Bronchial epithelial cell (primary cell): Measurements from ENCODE around the gene PDSS2. TPM values are rescaled to one million over a fixed set of nuclear protein-coding genes. Genes with fewer than 3 reads are reported as not detected.
A peak's percentile ranks its signal among the peaks of the same experiment; 100 is the strongest.
"Not testable (repeated sequence)": the region's sequence is repeated elsewhere in the genome, so short reads cannot be mapped to it uniquely, and the experiment has no call there.

Experiments used
- DNase-seq: peaks from one replicate; pipeline ENCODE4 v3.0.0-alpha.2; 2010; ENCODE audit warnings: low read depth
- FAIRE-seq: peaks from 2 replicates; lab custom pipeline; 2011; peaks lifted over from hg19 to GRCh38; lab: Jason Lieb, UNC
- H3K27me3 ChIP-seq: 2 replicates; pipeline ENCODE4 v1.5.1; 2011; ENCODE audit warnings: low read length; ENCODE audit not compliant: control insufficient read depth, insufficient read depth
- H3K36me3 ChIP-seq: 2 replicates; pipeline ENCODE4 v1.5.1; 2011; ENCODE audit warnings: low read length; ENCODE audit not compliant: control insufficient read depth, insufficient read depth
- H3K4me3 ChIP-seq: 2 replicates; pipeline ENCODE4 v1.5.1; 2011; ENCODE audit warnings: mild to moderate bottlenecking, low read depth, low read length, control low read depth
- total RNA-seq: library from RNA; depleted of rRNA; stranded (reverse); fragments of >200 nt; gene quantifications from 2 replicates; pipeline ENCODE4 v1.2.1, GENCODE V29; 2014
- TF ChIP-seq, protein P1 (sequence below): IDR thresholded peaks from 2 replicates; pipeline ENCODE4 v1.5.1; 2011; ENCODE audit warnings: mild to moderate bottlenecking, moderate library complexity, low read length, control low read depth, inconsistent platforms; ENCODE audit not compliant: insufficient read depth, severe bottlenecking

Gene PDSS2
- total RNA-seq, 1 donor from 2014 or later, result 18.2 TPM

DNA sequence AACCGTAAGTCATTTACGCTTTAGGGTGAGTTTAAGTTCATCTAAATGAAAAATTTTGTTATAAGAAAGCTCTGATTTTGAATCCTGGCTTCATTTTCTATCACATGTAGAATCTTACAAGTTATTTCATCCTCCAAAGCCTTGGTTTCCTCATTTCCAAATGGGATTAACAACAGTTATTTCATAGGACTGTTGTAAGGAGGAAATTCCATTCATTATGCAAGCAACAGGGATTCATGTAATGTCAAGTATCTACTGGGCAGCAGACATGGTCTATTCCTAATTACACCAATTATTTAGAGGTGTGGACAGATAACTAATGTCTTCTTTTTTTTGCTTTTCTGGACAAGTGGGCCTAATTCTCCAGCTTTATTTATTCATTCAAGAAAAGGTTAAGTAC is 154.0 kb downstream of the PDSS2 start:
- Histone ChIP-seq H3K4me3 (no peak overlapping the region), H3K36me3 (no peaks in the 10 kb centered on the region), H3K27me3 (no peaks in the 10 kb centered on the region)
- peak; percentile 46 for DNase-seq
- FAIRE-seq, result no peak
- TF ChIP-seq, protein P1, sequence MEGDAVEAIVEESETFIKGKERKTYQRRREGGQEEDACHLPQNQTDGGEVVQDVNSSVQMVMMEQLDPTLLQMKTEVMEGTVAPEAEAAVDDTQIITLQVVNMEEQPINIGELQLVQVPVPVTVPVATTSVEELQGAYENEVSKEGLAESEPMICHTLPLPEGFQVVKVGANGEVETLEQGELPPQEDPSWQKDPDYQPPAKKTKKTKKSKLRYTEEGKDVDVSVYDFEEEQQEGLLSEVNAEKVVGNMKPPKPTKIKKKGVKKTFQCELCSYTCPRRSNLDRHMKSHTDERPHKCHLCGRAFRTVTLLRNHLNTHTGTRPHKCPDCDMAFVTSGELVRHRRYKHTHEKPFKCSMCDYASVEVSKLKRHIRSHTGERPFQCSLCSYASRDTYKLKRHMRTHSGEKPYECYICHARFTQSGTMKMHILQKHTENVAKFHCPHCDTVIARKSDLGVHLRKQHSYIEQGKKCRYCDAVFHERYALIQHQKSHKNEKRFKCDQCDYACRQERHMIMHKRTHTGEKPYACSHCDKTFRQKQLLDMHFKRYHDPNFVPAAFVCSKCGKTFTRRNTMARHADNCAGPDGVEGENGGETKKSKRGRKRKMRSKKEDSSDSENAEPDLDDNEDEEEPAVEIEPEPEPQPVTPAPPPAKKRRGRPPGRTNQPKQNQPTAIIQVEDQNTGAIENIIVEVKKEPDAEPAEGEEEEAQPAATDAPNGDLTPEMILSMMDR, result no peak

DNA sequence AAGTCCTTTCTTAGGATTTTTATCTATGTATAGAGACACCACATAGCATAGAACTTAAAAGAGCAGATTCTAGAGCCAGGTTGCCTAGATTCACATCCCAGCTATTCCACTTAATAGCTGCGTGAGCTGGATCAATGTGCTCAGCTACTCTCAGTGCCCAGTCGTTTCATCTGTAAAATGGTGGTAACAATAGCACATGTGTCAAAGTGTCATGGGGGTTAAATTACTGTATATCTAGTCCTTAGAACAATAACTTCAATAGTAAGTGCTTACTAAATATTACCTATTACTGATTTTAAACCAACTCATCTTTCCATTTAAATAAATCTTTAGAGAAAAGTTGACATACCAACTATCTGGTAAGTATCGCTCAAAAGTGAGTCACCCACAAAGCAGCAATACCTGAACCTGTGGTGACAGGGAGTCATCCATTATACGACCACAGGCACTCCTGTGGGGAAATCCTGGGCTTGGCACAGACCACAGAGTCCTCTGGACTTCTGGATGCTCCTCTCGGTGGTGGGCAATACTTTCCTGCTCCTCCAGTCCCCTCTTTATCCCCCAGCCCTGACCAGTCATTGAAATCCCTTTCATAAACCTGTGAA is 154.8 kb downstream of the PDSS2 start:
- no peaks in the 10 kb centered on the region for H3K36me3 ChIP-seq
- no peak for FAIRE-seq
- H3K27me3 ChIP-seq, result no peaks in the 10 kb centered on the region
- TF ChIP-seq, protein P1, result no peak
- peak; percentile 87 for DNase-seq
- H3K4me3 ChIP-seq, result no peak overlapping the region

DNA sequence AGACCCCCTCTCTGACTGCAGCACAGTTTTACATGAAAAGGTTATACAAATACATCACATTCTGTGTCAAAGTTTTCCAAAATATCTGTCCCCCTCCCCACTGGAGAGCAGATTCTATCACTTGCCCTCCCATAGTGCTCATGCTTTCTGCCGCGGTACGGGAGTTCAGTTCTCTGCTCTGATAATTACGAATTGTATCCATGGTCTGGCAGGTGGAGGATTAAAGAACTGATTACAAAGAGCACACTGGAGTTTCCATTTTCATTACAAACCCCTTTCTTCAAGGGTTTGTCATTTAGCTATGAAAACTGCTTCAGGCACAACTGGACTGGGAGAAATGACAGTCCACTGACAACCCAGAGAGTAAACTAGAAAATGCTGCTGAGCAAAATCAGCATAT is 166.0 kb downstream of the PDSS2 start:
- H3K27me3 ChIP-seq, result no peaks in the 10 kb centered on the region
- no peak for FAIRE-seq

DNA sequence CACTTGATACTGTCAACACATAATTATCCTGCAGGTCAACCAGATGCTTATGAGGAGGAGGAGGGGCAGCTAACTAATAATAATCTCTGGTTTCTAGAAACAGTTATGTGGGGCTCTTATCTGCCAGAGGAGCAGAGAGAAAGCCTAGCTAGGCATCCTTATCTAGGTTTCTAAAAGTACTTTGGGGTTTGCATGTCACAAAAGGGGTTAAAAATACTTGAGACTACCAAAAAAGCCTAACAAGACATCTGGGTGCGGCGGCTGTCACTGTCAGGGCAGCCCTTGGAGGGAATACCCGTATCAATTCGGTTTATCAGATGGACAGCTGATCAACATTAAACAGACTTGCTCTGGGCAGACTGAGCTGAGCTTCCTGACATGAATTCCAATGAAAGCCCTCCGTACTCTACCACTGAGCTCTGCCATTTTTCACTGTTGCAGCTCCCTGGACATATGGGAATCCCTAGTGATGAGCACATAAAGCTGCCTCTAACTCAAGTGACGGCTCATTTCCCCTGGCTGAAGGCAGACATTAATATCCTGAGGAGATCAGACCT is 166.6 kb downstream of the PDSS2 start:
- H3K27me3 ChIP-seq, result no peaks in the 10 kb centered on the region
- H3K4me3 ChIP-seq, result no peak overlapping the region
- no peaks in the 10 kb centered on the region for H3K36me3 ChIP-seq
- no peak for FAIRE-seq
- DNase-seq, result no peak
- TF ChIP-seq, protein P1, result no peak

More for the DNA sequence above, 166.0 kb downstream of the PDSS2 start:
- no peak for DNase-seq
- Histone ChIP-seq H3K4me3 (no peak overlapping the region), H3K36me3 (no peaks in the 10 kb centered on the region)
- TF ChIP-seq, protein P1, result no peak

DNA sequence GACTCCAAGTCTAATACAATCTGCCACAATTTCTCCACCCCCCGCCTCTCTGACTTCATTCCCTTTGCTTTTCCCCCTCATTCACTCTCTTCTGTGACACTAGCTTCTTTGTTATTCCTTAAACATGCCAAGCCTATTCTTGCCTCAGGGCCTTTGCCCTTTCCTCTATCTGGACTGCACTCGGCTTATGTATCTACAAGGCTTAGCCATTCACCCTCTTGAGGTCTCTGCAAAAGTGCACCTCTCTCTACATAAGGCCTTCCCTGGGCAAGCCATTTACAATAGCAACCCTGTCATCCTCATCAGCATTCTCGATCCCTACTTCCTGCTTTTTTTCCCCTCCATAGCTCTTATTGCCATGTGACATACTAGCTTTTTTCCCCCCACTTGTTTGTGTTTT is 168.9 kb downstream of the PDSS2 start:
- TF ChIP-seq, protein P1, result no peak
- no peak overlapping the region for H3K4me3 ChIP-seq
- no peak for FAIRE-seq
- DNase-seq, result no peak
- H3K27me3 ChIP-seq, result no peaks in the 10 kb centered on the region
- H3K36me3 ChIP-seq, result no peaks in the 10 kb centered on the region

DNA sequence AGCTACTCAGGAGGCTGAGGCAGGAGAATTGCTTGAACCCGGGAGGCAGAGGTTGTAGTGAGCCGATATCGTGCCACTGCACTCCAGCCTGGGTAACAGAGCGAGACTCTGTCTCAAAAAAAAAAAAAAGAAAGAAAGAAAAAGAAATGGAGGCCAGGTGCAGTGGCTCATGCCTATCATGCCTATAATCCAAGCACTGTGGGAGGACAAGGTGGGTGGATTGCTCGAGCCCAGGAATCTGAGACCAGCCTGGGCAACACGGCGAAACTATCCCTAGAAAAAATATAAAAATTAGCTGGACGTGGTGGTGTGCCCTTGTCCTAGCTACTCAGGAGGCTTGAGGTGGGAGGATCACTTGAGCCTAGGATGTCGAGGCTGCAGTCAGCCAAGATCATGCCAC is 170.1 kb downstream of the PDSS2 start:
- H3K4me3 ChIP-seq, H3K27me3 ChIP-seq, DNase-seq, FAIRE-seq, H3K36me3 ChIP-seq: not testable (repeated sequence)

DNA sequence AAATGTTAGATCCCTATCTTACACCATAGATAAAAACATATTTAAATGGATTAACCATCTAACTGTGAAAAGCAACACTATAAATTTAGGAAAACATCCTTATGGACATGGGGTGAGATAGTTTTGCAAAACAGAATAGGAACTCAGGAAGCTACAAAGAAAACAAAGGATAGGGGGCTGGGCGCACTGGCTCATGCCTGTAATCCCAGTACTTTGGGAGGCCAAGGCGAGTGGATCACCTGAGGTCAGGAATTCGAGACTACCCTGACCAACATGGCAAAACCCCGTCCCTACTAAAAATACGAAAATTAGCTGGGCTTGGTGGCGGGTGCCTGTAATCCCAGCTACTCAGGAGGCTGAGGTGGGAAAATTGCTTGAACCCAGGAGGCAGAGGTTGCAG is 173.7 kb downstream of the PDSS2 start:
- H3K27me3 ChIP-seq, H3K36me3 ChIP-seq, FAIRE-seq, H3K4me3 ChIP-seq, DNase-seq: not testable (repeated sequence)
